ENCODE results near the gene ZNF654. TPM values are rescaled to one million over a fixed set of nuclear protein-coding genes. Genes with fewer than 3 reads are reported as not detected.
"Not testable (repeated sequence)": the region's sequence is repeated elsewhere in the genome, so short reads cannot be mapped to it uniquely, and the experiment has no call there.

The ZNF654 gene
- total RNA-seq, 1 donor from 2014 or later: 9.9 TPM

DNA sequence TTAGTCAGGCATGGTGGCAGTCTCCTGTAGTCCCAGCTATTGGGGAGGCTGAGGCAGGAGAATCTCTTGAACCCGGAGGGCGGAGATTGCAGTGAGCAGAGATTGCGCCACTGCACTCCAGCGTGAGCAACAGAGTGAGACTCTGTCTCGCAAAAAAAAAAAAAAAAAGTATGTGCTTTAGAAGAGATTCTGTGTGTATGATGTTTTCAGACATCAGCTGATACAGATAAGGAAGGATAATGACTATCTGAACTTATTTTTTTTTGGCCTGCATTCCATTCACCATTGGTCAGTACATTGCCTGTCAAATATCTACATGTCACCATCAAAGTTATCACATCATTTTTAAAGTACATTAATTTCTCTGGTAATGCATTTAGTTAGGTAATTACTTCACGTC, 108.1 kb downstream of the ZNF654 start:
- Mint-ChIP-seq H3K36me3 (ENCODE audit: insufficient read depth) (peaks cover 11% of the 10 kb centered on the region), H3K4me3 (ENCODE audit: low read depth) (no peak overlapping the region), H3K27me3 (no peaks in the 10 kb centered on the region), H3K4me1 (ENCODE audit: low read depth) (no peaks in the 10 kb centered on the region), H3K9me3 (ENCODE audit: low read depth) (no peaks in the 10 kb centered on the region), H3K27ac (no peak overlapping the region)
- DNase-seq (ENCODE audit: low spot score, unreplicated experiment): no peak
- TF ChIP-seq CTCF (IDR thresholded peaks at IDR 0.05; ENCODE audit: unreplicated experiment): no peak

- peaks cover 8% of the 10 kb centered on the region for H3K36me3 Mint-ChIP-seq (ENCODE audit: insufficient read depth)
- no peaks in the 10 kb centered on the region for H3K27me3 Mint-ChIP-seq
- DNase-seq (ENCODE audit: low spot score, unreplicated experiment): no peak
- no peaks in the 10 kb centered on the region for H3K9me3 Mint-ChIP-seq (ENCODE audit: low read depth)
- H3K4me3 Mint-ChIP-seq (ENCODE audit: low read depth): no peak overlapping the region
- TF ChIP-seq CTCF (IDR thresholded peaks at IDR 0.05; ENCODE audit: unreplicated experiment): no peak
- no peak overlapping the region for H3K27ac Mint-ChIP-seq
- no peaks in the 10 kb centered on the region for H3K4me1 Mint-ChIP-seq (ENCODE audit: low read depth)
These were observed 108.6 kb downstream of the ZNF654 start for GRCh38 chr3:88167704-88168103.

DNA sequence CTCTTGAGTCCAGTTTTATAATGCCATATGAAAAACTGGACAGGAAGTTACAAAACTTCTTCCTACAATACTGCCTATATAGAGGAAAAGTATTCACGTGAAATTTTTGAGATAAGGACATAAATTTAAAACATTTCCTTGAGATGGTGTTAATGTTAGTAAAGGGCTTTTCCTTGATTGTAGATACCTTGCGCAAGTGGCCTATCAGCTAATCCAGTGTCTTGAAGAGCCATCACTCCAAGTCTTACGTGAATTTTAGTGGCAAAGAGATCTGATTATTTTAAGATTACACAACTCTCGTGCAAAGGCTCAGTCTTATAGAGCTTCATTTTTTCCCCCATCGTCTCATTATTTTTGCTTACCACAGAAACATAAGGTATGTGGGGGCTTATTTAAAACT, 109.1 kb downstream of the ZNF654 start:
- H3K4me1 Mint-ChIP-seq (ENCODE audit: low read depth): no peaks in the 10 kb centered on the region
- no peaks in the 10 kb centered on the region for H3K9me3 Mint-ChIP-seq (ENCODE audit: low read depth)
- H3K27ac Mint-ChIP-seq: no peak overlapping the region
- no peak overlapping the region for H3K4me3 Mint-ChIP-seq (ENCODE audit: low read depth)
- DNase-seq (ENCODE audit: low spot score, unreplicated experiment): no peak
- TF ChIP-seq CTCF (IDR thresholded peaks at IDR 0.05; ENCODE audit: unreplicated experiment): no peak
- no peaks in the 10 kb centered on the region for H3K27me3 Mint-ChIP-seq
- H3K36me3 Mint-ChIP-seq (ENCODE audit: insufficient read depth): peaks cover 6% of the 10 kb centered on the region

GRCh38 chr3:88180398-88180999, 121.4 kb downstream of the ZNF654 start:
- no peaks in the 10 kb centered on the region for H3K36me3 Mint-ChIP-seq (ENCODE audit: insufficient read depth)
- no peak for DNase-seq (ENCODE audit: low spot score, unreplicated experiment)
- no peaks in the 10 kb centered on the region for H3K27me3 Mint-ChIP-seq
- H3K9me3 Mint-ChIP-seq (ENCODE audit: low read depth): peaks cover 9% of the 10 kb centered on the region
- no peak overlapping the region for H3K4me3 Mint-ChIP-seq (ENCODE audit: low read depth)
- H3K4me1 Mint-ChIP-seq (ENCODE audit: low read depth): no peaks in the 10 kb centered on the region
- TF ChIP-seq CTCF (IDR thresholded peaks at IDR 0.05; ENCODE audit: unreplicated experiment): peak; percentile 49
- no peak overlapping the region for H3K27ac Mint-ChIP-seq

DNA sequence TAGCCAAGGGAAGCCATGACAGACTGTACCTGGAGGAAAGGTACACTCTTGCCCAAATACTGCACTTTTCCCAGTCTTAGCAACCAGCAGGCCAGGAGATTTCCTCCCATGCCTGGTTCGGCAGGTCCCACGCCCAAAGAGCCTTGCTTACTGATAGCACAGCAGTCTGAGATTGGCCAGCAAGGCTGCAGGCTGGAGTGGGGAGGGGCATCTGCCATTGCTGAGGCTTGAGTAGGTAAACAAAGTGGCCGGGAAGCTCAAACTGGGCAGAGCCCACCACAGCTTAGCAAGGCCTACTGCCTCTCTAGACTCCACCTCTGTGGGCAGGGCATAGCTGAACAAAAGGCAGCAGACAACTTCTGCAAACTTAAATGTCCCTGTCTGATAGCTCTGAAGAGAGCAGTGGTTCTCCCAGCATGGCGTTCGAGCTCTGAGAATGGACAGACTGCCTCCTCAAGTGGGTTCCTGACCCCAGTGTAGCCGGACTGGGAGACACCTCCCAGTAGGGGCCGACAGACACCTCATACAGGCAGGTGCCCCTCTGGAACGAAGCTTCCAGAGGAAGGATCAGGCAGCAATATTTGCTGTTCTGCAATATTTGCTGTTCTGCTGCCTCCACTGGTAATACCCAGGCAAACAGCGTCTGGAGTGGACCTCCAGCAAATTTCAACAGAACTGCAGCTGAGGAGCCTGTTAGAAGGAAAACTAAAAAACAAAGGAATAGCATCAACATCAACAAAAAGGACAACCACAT, 123.3 kb downstream of the ZNF654 start:
- not testable (repeated sequence) for H3K9me3 Mint-ChIP-seq (ENCODE audit: low read depth); H3K27ac Mint-ChIP-seq; H3K27me3 Mint-ChIP-seq; DNase-seq (ENCODE audit: low spot score, unreplicated experiment); H3K4me3 Mint-ChIP-seq (ENCODE audit: low read depth); H3K36me3 Mint-ChIP-seq (ENCODE audit: insufficient read depth); H3K4me1 Mint-ChIP-seq (ENCODE audit: low read depth)

- Mint-ChIP-seq H3K4me1 (ENCODE audit: low read depth) (no peaks in the 10 kb centered on the region), H3K9me3 (ENCODE audit: low read depth) (peaks cover 1% of the 10 kb centered on the region), H3K27me3 (no peaks in the 10 kb centered on the region), H3K4me3 (ENCODE audit: low read depth) (no peak overlapping the region), H3K27ac (no peak overlapping the region), H3K36me3 (ENCODE audit: insufficient read depth) (no peaks in the 10 kb centered on the region)
- no peak for TF ChIP-seq CTCF (IDR thresholded peaks at IDR 0.05; ENCODE audit: unreplicated experiment)
- no peak for DNase-seq (ENCODE audit: low spot score, unreplicated experiment)
These were observed 129.4 kb downstream of the ZNF654 start for GRCh38 chr3:88188436-88188835.
